GM19467 (cell line): ENCODE data around the gene ARMH1.
"Not testable (repeated sequence)": the region's sequence is repeated elsewhere in the genome, so short reads cannot be mapped to it uniquely, and the experiment has no call there.

Experiments
- ATAC-seq: cut with Tn5 transposase; IDR thresholded peaks from one replicate; pipeline ENCODE4 v1.9.1; 2021; ENCODE audit warnings: mild to moderate bottlenecking, moderate library complexity; ENCODE audit not compliant: unreplicated experiment

ARMH1 gene

DNA sequence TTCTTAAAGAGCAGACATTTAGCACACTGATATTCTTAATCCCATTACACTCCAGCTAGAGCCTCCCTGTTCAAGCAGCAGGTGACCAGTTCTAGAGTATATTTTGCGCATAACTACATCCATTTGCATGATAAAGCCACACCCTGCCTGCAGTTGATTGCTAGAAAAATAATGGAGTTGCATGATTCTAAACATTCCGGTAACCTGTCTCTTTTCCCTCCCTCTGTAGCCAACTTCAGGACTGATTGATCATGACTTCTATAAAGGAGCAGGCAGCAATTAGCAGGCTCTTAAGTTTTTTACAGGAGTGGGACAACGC is 14.9 kb downstream of the ARMH1 start:
- ATAC-seq, result no peak

DNA sequence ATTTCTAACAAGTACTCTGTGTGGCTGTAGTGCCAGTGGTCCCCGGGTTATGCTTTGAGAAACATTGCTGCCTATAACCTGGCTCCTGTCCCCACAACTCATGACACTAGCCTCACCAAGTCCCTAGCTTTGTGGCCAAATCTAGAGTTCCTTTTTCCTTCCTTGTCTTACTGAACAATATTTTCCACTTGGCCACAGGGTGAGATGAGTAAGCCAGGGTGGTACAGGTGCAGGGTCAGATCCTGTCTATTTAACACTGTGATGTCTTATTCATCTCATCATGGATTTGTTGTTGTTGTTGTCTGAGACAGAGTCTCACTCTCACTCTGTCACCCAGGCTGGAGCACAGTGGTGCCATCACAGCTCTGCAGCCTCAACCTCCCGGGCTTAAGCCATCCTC is 18.6 kb downstream of the ARMH1 start:
- ATAC-seq, result no peak

DNA sequence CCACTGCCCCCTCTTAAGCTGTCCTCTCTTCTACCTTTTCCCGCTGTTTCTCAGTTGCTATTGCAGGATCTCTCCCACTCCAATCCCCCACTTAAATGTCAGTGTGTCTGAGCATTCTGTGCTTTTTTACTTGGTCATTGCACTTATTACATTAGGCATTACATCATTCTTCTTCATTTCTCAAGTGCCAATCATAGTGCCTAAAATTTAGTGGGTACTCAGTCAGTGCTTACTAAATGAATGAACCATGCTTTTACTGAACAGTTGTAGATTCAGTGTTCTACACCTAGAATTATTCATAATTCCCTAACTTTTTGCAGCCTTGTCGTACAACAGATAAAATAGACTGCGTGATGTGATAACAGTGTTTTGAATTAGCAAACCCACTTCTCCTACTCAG is 19.4 kb downstream of the ARMH1 start:
- ATAC-seq, result no peak

DNA sequence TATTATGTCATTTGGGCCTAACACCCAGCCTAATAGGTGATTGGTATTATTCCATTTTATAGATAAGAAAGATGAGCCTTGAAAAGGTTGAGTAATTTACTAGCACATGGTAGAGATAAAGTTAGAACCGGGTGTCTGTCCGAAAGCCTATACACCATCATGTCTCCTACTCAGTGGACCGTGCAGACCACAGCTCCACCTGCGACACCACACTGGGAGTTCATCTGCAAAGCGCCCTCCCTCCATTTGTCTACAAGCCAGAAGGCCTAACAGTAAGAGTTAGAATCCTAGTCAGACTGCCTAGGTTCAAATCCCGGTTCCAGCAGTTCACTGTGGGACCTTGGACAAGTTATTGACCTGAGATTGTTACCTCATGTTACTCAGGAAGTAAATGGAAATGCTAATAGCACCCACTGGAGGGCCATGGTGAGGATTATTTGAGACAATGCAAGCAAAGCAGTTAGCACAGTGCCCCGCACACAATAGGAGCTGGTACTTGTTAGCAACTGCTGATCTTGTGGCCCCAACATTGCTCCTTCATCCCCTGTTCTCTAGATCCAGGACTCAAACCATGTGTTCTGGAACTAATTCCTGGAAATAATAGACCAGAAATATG is 20.5 kb downstream of the ARMH1 start:
- no peak for ATAC-seq

DNA sequence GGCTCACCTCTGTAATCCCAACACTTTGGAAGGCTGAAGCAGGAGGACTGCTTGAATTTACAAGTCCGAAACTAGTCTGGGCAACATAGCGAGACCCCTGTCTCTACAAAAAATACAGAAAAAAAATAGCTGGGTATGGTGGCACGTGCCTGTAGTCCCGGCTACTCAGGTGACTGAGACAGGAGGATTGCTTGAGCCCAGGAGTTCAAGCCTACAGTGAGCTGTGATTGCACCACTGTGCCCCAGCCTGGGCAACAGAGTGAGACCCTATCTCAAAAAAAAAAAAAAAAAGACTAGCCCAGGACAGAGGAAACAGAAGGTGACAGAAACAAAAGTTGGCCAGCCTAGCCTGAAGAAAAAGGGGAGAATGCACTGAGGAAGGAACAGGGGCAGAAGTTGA is 21.2 kb downstream of the ARMH1 start:
- no peak for ATAC-seq

DNA sequence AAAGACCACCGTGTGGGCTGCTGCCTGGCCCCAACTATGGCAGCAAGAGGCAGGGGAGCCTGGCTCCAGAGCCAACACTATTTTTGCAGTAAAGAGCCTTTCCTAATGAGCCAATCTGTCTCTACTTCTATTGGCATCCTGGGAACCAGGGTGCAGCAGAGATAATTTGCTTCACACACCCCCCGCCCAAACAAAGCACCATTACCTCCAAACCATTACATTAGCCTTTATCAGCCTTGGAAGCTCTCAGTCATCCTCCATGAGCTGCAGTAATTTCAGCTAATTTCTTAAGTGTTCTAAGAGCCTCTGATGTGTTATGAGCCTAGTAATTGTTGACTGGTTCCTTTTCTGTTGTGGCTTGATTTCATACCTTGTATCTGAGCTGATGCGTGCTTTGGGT is 21.6 kb downstream of the ARMH1 start:
- no peak for ATAC-seq

DNA sequence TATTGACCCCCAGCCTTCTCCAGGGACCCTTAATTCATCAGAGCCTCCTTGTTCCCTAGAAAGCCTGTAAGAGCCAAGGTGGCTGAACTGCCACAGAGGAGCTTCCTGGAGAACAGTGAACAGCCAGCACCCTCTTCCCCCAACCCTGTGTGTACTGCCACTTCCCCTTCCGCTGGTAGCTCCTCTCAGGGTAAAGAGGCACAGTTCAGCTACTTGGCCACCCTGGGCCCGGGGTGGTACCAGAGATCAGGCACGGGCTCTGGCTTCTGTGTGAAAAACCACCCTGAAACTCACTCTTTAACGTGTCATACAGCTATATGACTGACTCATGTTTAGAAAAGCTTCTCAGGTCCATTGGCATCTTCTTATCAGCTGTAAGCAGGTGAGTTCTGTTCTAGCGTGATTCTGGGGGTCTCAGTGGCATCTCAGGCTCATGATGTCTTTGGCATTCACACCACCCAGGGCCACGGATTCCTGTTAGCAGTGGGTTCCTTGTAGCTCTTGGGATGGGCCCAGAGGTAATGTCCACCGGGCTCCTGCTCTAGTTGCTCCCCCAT is 22.4 kb downstream of the ARMH1 start:
- ATAC-seq, result no peak

DNA sequence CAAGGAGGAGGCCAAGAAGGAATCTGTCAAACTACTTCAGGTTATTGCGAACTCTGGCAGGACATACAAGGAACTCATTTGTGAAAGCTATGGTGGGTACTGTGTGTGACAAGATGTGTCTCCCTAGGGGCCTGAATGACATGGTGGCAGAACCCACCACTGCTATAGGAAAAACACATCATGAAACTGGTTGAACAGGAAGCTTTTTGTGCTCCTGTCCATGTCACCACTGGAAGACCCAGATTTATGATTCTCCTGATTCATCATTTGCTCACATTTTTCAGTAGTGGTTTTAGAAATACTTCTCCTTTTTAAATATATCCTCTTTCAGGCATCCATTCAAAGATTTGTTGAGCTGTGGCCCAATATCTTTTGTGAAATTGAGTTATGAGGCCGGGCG is 23.6 kb downstream of the ARMH1 start:
- ATAC-seq, result no peak

DNA sequence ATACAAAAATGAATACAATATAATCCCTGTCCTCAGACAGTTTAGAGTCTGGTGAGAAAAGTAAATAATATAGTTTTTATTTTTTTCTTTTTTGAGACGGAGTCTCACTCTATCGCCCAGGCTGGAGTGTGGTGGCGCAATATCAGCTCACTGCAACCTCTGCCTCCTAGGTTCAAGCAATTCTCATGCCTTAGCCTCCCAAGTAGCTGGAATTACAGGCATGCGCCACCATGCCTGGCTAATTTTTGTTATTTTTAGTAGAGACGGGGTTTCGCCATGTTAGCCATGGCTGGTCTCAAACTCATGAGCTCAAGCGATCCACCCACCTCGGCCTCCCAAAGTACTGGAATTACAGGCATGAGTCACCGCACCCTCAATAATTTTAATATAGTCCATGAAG is 24.9 kb downstream of the ARMH1 start:
- ATAC-seq, result not testable (repeated sequence)

DNA sequence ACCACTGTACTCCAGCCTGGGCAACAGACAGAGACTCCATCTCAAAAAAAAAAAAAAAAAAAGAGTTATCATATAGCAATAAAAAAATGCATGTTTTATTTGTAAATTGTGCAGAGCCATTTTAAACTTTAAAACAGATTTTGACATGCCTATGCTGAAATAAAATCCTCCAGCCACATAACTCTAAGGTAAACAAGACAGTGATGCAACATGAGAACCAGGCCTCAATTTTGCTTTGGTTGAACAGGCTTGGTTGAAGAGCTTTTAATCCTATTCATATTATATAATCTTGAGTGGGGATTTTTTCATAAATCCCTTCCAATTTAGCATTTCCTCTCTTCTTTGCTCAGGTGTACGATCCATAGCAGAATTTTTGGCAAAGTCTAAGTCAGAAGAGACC is 26.1 kb downstream of the ARMH1 start:
- ATAC-seq, result no peak

DNA sequence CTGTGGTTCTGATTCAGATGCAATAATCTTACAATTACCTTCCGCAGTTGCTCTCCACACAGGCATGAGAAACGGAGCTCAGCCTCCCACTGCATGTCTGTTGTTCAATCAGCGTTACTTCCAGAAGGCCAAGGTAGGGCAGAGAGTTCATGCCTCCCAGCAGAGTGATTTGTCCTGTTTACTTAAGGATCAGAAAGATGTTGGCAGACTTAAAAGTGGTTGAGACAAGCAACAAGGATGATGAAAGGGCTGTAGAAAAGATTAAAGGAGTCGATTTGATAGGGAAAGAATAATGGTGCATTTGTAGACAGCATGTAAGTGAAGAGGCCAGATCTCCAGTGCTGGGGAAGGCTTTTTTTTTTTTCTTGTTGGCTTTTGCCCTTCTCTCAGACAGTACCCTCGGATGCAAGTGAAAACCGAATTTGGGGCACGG is 26.6 kb downstream of the ARMH1 start:
- ATAC-seq, result no peak

DNA sequence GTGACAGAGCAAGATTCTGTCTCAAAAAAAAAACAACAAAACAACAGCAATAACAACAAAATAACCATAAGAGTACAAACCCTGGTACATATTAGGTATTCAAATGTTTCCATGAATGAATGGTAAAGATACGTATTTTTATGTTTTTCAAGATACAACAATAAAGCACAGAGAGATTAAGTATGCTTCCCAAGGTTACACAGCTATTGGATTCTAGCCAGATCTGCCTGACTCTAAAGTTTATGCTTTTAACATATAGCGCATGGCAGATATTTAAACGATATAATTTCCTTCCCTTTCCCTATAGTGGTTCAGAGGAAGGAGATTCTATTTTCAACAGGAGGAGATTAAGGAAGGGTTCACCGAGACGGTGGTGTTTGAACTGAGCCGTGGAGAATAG is 31.0 kb downstream of the ARMH1 start:
- no peak for ATAC-seq

DNA sequence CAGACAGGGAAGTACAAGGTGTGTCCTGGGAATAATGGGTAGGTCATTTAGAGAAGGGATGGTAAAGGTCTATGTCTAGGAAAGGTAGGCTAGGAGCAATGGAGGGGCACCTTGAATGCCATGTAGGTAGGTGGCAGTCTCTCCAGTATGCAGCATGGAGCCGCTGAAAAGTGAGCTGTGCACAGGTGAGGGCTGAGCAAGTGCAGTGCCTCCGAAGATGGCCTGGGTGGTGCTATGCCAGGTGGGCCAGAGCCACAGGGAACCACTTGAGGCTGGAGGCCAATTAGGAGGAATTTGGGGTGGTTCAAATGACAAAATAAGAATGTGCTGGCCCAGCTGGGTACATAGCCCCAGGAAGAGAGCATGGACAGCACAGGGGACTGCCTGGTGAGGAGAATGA is 31.4 kb downstream of the ARMH1 start:
- ATAC-seq, result no peak

DNA sequence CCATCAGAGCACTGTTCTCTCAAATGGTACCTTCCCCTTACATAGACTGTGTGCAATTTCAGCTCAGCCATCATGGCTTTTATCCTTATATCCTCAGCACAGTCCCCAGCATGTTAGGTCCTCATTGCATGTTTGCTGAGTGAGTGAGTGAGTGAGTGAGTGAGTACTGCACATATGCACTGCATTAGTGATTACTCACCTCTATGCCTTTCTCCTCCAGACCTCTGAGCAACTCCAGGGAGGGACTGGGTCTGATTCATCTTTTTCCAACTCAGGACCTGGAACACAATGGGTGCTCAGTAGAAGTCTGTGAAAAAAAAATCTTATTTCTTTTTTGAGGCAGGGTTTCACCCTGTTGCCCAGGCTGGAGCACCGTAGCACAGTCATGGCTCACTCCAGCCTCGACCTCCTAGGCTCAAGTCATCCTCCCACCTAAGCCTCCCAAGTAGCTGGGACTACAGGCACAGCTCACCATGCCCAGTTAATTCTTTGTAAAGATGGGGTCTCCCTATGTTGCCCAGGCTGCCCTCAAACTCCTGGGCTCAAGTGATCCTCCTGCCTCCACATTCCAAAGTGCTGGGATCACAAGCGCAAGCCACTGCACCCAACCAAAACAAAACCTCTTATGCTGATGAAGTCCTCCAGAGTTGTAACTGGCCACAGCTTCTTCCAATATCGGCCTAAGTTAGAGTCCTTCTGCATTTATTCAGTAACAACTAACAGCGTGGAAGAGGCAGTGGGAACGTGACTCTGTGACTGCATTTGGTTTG is 32.8 kb downstream of the ARMH1 start:
- ATAC-seq, result no peak

DNA sequence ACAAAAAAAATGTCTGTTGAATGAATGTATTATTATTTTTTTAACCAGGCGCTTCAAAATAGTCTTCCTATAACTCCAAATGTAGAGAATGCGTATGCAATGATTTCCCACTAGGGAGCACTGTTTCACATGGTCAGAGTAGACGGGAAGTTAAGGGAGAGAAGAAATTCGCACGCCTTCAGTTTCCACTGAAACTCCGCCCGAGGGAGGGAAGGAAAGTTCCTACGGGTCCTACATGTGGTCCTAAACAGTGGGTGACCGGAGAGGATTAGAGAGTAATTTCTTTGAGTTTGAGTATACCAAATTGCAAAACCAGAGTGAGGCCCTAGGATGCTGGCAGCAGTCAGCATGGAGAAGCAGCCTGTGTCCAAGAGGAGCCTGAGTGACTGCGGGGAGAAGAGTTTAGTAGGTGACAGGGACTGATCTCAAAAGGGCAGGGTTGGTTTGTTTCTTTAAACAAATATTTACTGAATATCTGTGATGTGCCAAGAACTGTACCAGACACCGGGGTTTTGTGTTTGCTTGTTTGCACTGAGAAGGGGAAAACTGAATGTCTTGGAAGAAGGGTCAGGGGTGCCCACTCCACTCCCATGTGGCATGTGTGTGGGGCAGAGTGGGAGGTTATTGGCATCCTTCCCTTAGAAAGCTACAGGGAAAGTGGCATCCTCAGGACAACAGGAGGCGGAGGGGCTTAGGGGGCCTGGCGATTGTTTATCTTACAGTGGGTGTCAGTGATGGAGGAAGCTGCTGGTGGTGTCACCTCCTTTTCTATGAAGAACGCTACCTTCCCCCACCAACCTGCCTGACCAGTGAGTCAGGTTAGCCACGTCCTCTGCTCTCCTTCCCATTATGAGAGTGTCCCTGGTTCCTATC is 33.7 kb downstream of the ARMH1 start:
- ATAC-seq, result no peak

DNA sequence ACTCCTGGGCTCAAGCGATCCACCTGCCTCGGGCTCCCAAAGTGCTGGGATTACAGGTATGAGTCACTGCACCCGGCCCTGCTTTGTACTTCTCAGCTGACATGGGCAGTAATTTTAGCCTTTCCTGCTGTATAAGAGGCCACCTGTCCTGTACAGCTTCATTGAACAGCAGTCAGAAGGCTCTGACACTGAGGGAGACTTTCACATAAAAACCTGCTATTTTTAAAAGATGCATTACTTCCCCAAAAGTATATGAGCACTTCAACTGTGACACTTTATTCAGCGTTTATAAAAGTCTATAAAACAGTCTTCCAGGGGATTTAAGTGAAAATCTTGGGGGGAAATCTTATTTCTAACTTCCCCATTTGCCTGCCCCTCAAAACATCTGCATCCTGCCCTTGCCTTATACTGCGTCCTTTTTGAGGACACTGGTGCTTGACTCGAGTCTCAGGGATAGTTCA is 38.8 kb downstream of the ARMH1 start:
- no peak for ATAC-seq

DNA sequence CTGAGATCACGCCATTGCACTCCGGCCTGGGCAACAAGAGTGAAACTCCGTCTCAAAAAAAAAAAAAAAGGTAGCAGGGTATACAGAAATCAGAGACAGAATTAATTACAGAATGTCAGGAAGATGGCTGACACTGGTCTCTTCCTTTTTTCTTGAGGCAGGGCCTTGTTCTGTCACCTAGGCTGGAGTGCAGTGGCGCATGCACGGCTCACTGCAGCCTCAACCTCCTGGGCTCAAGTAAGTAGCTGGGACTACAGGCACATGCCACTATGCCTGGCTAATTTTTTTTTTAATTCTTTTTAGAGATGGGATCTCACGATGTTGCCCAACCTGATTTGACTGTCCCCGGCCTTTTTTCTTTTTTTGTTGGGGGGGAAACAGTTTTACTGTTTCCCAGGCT is 40.0 kb downstream of the ARMH1 start:
- no peak for ATAC-seq

DNA sequence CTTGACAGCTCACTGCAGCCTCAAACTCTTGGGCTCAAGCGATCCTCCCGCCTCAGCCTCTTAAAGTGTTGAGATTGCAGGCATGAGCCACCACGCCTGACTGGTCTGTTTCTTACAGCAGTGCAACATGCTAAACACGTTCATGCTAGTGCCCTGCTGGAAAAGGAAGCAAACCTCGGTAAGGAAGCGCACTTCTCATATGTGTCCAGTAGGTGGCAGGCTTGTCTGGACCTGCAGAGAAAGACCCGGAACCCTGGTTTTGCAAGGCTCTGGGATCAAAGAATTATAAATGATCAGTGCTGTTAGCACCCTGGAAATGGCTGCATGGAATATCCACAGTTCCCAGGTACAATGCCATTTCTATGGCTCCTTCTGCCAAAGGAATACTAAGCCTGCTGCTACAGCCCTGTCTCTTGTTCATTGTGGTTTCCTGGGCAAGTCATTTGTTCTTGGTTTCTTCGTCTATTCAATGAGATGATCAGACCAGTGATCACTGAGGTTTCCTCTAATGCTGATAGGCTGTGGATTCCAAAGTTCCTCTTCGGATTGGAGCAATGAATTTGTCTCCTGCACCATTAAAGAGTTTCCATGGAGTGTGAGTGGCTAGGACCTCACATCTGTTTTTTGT is 40.5 kb downstream of the ARMH1 start:
- ATAC-seq, result no peak

DNA sequence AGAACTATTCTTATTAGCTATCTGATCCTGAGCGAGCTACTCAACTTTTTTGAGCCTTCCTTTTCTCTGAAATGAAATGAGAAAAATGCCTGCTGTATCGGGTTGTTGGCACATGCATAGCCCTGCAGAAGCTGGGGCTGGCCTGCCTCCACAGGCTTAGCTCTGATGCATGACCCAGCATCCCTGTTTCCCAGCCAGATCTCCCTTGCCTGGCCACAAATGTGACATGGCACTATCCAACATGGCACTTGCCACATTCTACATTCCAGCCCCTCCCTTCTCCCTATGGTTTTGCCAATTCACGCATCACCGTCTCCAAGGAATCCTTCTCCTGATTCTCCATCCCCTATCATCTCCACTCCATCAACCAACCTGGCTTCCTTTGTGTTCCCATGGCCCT is 42.6 kb downstream of the ARMH1 start:
- ATAC-seq, result no peak

DNA sequence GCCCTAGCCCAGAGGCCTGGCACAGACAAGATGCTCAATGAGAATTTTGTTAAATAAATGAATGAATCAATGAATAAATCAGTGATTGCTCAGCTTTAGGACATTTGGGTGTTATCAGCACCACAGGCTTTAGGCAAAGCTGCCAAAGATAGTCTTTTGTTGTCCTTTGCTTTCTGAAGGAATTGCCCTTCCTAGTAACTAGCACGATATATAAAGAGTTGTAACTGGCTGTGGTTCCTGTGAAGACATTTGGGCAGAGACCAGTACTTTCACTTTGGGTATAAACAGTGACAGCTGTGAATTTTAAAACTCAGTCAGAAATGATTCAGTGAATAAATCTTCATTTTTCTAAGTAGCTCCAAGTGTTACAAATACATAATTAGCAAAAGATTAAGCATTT is 43.1 kb downstream of the ARMH1 start:
- ATAC-seq, result no peak

DNA sequence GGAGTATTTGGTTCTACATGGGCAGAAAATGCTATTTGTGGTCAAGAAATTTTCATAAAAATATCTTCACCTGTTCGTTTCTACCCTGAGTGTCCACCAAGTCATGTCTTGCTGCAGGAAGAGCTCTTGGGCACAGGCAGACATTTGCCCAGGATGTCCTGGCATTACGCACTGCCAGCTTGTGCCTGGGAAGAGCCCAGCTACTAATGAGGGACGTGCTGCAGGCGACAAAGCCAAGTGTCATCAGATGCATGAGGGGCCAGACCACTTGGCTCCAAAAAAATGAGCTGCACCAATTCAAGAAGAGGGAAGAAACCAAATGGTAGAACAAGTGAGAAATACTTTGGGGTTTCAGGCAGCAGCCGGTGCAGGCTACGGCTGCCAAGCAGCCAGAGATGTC is 43.6 kb downstream of the ARMH1 start:
- no peak for ATAC-seq
